Cortex of kidney (tissue), 1 donor: Measurements from ENCODE around the gene ASB15.
"Not testable (repeated sequence)": the region's sequence is repeated elsewhere in the genome, so short reads cannot be mapped to it uniquely, and the experiment has no call there.

ENCODE experiments used
- DNase-seq: peaks from one replicate; lab custom pipeline; 2025; lab: John Stamatoyannopoulos, UW

The ASB15 gene

DNA sequence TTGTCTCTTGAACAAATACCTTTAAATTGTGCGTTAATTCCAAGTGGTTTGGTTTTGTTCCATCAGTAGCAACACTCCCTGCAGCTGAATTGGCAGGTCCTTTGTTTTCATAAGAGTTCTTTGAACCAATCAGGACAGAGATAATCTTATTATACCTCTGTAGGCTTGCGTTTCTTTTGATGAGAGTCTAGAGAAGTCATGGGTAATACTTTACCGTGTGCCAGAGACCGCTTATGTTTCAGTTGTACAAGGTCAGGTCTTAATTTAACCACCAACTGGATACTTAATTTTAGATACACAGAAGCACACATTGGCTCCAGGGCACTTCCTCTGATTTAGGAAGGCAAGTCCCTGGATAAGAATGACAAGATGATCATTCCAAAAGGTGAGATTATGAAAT lies at the start of gene ASB15:
Gene ASB15 (plus strand): TSS at position 292 of the 400 bp plus-strand sequence. CDS start 12,682 bp downstream, outside the sequence.
- DNase-seq: no peak

- not testable (repeated sequence) for DNase-seq
Measured at GRCh38 chr7:123552134-123552533, 49.5 kb upstream of the ASB15 start.

DNA sequence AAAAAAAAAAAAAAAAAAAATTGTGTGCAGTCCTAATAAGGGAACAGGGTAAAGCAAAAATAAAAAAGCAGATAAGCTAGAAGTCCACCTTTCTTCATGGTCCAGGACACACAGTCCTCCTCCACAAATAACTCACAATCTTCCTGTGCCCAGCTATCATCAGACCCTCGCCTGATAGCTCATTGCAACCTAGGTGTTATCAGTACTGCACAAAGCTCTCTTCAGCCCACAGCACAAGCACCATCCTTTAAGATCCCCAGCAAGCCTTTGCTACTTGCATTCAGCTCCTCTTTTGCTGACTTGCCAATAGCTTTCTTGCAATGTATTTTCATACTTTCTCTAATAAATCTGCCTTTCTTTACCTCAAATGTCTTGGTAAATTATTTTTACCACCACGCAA lies 49.0 kb upstream of the ASB15 start:
- DNase-seq: no peak

- no peak for DNase-seq
Measured at GRCh38 chr7:123553159-123553558, 48.5 kb upstream of the ASB15 start.

DNA sequence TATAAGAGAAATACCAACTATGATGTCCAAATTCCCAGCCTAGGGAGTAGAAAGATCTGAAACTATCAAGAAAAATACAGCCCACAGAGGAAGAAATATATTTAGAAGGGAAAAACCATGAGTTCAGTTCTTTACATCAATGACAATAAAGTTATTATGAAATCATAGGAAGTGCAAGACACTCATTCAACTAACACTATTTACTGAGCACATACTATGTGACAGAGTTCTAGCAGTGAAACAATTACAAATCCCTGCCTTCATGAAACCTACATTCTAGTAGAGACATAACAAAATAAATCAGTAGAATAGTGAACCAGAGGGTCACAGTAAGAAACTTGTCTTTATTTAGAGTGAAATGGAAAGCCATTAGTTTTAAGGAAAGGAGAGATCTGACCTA lies 46.1 kb upstream of the ASB15 start:
- no peak for DNase-seq

DNA sequence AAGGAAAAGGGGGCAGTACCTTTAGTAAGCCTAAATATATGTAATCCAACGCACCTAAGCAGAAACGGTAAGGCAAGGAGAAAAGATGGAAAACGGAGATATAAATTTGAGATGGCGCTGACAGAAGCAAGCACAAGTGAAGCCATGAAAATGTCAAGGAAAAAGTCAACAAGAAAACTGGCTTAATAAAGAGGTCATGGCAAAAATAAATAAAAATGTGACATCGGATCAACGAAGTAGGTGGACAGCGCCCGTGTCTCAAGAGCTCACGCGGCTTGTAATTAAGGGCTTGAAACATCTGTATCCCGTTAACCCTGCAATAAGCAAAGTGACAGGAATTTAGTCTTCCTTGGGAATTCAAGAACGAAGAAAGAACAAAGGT lies 44.6 kb upstream of the ASB15 start:
- no peak for DNase-seq

- no peak for DNase-seq
Measured at GRCh38 chr7:123557398-123558288, 44.0 kb upstream of the ASB15 start, which contains the start of gene NDUFA5. Gene NDUFA5 (minus strand): TSS chr7:123557818. CDS start chr7:123557795, 23 bp downstream.

GRCh38 chr7:123558289-123558874 lies 43.2 kb upstream of the ASB15 start:
- no peak for DNase-seq

GRCh38 chr7:123562121-123562520 lies 39.5 kb upstream of the ASB15 start:
- no peak for DNase-seq

DNA sequence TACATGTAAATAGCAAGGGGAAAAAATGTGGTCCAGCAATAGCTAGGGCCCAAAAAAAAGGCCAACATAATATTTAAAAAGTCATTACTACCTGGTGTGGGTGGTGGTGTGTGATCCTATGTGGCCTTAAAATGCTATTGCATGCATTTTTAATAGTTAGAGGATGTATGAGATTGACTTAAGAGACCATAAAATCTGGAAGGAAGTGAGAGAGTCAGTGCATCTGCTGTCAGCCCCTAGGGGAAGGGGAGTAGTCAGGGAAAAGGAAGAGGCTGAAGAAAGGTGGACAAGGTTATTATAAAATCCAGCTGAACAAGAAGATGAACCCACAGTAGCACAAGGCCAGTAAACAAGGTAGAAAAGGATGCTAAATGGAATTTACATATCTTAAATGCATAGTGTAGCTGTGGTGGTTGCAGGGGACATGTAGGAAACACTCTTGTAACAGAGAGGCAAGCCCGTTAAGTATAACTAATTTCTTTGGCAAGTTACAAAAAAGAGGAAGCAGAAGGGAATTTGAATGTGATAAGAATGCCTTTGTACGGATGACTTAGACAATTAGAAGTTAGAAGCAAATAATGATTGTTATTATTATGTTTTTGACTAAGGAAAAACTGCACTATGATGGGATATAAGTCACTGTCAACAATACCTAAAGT lies 32.1 kb upstream of the ASB15 start:
- DNase-seq: no peak

- no peak for DNase-seq
Measured at GRCh38 chr7:123570390-123571182, 31.0 kb upstream of the ASB15 start.

DNA sequence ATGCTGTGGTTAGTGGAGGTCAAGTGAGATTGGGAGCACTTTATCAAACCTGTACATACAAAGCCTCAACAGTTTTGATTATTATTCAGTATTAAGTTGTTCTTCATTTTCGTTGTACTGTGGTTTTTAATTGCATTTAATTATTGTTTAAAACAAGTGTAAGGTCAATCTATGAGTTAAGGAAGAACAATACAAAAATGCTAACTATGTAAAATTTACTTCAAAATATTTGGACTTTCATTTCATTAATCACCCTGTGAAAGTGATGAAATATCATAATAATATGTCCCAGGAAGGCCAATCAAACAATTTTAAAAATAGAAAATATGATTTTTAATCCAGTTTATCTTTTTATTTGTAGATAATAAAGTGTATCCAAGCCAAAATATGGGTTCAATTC lies 30.4 kb upstream of the ASB15 start:
- no peak for DNase-seq

GRCh38 chr7:123571684-123572083 lies 29.9 kb upstream of the ASB15 start:
- DNase-seq: no peak

DNA sequence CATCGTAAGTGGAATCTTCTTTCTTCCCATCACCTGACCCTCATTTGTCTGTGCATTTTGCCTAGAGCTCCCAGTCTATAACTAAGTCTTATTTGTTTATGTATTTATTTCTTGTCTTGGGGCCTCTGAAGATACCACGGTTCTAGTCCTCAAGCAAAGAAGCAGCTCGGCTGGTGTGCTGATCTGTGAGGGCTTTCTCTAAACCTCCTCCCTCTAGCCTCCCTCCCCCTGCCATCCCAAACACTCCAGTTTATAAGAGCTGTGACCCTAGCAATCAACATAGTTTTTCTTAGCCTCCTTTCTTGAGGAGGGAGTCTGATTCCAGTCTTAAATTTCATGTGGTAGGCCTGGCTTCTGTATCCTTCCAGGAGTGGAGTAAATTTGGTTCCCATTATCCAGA lies 28.3 kb upstream of the ASB15 start:
- DNase-seq: no peak

DNA sequence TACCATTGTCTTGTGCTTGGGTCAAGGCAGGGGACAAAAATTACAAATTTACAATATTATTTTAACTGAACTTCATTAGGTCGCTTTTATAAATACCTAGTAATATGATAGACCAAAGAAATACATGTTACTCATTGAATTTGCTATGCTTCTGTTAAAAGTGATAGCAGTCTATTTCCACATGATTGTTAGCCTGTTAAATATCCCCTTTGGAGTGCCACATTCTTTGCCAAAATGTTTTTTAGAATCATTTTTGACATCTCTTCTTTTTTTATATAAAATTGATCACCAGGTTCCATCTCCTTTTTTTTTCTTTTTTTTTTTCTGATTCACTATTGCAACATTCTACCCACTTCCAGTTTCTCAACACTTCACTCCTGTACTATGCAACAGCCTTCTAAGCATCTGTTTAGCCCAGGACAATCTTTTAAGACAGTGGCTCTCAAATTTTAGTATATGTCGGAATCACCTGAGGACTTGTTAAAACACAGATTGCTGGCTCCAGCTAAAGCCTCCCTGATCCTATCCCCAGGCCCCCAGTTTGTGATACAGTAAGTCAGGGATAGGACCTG lies 27.6 kb upstream of the ASB15 start:
- no peak for DNase-seq

GRCh38 chr7:123579416-123579815 lies 22.2 kb upstream of the ASB15 start:
- no peak for DNase-seq

DNA sequence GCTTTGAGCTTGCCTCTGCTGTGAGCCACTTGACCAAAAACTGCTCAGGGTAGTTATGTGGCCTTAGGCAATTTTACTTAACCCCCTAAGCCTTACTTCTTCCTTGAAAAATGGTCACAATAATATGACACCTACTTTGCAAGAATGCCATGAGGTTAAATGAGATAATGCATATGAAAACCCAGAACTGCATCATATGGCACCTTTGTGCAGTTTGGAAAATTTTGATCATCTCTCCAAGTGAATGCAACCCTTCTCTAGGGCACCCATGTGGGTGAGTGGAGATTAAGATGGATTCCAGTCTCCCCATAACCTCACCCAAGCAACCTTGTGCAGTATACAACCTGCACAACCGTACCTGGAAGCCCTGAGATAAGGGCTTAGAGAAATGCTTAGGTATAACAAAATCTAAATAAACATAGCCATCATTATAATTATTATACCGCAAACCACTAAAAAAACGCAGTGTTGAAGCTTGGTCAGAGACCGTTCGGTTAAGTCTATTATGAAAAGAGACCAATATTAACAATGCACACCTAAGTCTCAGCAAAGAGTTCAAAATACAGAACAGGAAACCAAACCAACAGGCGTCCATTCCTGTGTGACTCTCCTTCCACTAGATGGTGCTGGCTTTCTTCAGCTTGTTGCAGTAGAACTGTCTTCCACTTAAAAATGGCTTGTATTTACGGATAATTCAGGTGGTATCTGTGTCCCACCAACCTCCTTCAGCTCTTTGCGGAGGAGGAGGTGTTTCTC lies 21.0 kb upstream of the ASB15 start:
- no peak for DNase-seq

DNA sequence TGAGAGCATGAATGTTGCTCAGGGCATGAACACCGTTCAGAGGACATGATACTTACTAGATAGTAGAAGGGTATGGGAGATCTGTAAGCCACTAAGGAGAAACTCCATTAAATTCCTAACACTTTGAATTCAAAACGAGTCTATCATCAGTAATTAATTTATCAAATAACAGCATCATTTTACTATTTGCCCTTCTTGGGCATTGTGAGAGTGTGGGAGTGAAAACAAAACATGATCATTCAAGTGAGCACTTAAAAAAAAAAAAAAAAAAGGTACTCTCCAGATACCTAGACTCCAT lies 20.5 kb upstream of the ASB15 start:
- no peak for DNase-seq

GRCh38 chr7:123583821-123584220 lies 17.8 kb upstream of the ASB15 start:
- DNase-seq: no peak

GRCh38 chr7:123588376-123588775 lies 13.2 kb upstream of the ASB15 start:
- DNase-seq: no peak

DNA sequence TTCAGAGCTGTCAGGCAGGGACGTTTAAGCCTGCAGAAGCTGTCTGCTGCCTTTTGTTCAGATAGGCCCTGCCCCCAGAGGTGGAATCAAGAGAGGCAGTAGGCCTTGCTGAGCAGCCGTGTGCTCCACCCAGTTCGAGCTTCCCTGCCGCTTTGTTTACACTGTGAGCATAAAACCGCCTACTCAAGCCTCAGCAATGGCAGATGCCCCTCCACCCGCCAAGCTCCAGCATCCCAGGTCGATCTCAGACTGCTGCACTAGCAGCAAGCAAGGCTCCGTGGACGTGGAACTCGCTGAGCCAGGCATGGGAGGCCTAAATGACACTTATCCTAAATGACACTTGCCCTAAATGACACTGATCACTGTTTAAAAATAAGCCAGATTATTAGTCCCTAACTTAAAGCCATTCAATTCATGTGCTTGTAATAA lies 6.8 kb upstream of the ASB15 start:
- no peak for DNase-seq
